T-cell (primary cell): ENCODE results near the gene UMPS. TPM values are rescaled to one million over a fixed set of nuclear protein-coding genes. Genes with fewer than 3 reads are reported as not detected.

Experiments
- ATAC-seq, 4 experiments: fragments of 200-7000 bp in 3 of 4; fragments of 150-1000 bp in 1 of 4; cut with Tn5 transposase; replicated peaks in 1 of 4; 1 replicate in 3 of 4; 2 replicates in 1 of 4; pipeline ENCODE4 v1.10.0; 2021; ENCODE audit warnings: moderate library complexity in 3 of 4, mild to moderate bottlenecking in 2 of 4, moderate number of reproducible peaks in 1 of 4
- CTCF ChIA-PET, 2 donors: fragments of 300-600 bp; sonication (Branson Sonifier 250); formaldehyde crosslinking; loops; one replicate each; lab custom pipeline; 2022; ENCODE audit warnings: antibody characterized with exemption in 2 of 2; lab: Charles Lee
- POLR2A ChIA-PET, 2 donors: fragments of 300-600 bp; sonication (Branson Sonifier 250); formaldehyde crosslinking; loops; one replicate each; lab custom pipeline; 2022; ENCODE audit warnings: antibody characterized with exemption in 2 of 2; lab: Charles Lee
- DNase-seq, 35 experiments: peaks; one replicate each; pipeline versions ENCODE4 v3.0.0 to v3.0.0-alpha.2; 2013 to 2023
- H3K27ac ChIP-seq: one replicate; pipeline ENCODE4 v1.5.1; 2013; ENCODE audit warnings: low read length
- H3K27me3 ChIP-seq, 2 experiments: replicated peaks in 1 of 2; 1 replicate in 1 of 2; 2 replicates in 1 of 2; pipeline versions ENCODE4 v1.6.1 to v1.7.0; 2013; ENCODE audit warnings: low read length in 1 of 2, mixed read lengths in 1 of 2; ENCODE audit not compliant: control insufficient read depth in 2 of 2, insufficient read depth in 2 of 2; ENCODE audit errors: extremely low read depth in 1 of 2
- H3K36me3 ChIP-seq, 2 donors: 1 replicate in 1 of 2; 2 replicates in 1 of 2; pipeline versions ENCODE4 v1.6.1 to v1.7.0; 2013; ENCODE audit warnings: low read length in 1 of 2; ENCODE audit not compliant: control insufficient read depth in 2 of 2, insufficient read depth in 1 of 2; ENCODE audit errors: extremely low read depth in 1 of 2
- H3K4me1 ChIP-seq, 2 experiments: 1 replicate in 1 of 2; 2 replicates in 1 of 2; pipeline versions ENCODE4 v1.6.1 to v1.7.0; 2013; ENCODE audit warnings: low read length in 2 of 2, mixed read lengths in 1 of 2; ENCODE audit not compliant: insufficient read depth in 2 of 2, control insufficient read depth in 1 of 2; ENCODE audit errors: extremely low read depth in 1 of 2
- H3K4me3 ChIP-seq, 2 donors: 1 replicate in 1 of 2; 2 replicates in 1 of 2; pipeline versions ENCODE4 v1.5.1 to v1.7.0; 2013; ENCODE audit warnings: mild to moderate bottlenecking in 2 of 2, low read length in 1 of 2, moderate library complexity in 1 of 2; ENCODE audit not compliant: control insufficient read depth in 1 of 2; ENCODE audit errors: extremely low read depth in 1 of 2
- H3K9me3 ChIP-seq: 2 replicates; pipeline ENCODE4 v1.7.0; 2013
- H3K27ac Mint-ChIP-seq, 2 donors: one replicate each; pipeline ENCODE4 v1.8.0; 2020 to 2021; ENCODE audit warnings: mild to moderate bottlenecking in 2 of 2, mixed read lengths in 2 of 2
- H3K27me3 Mint-ChIP-seq, 2 donors: one replicate each; pipeline ENCODE4 v1.8.0; 2021 to 2022; ENCODE audit warnings: mixed read lengths in 2 of 2
- H3K36me3 Mint-ChIP-seq: one replicate; pipeline ENCODE4 v1.8.0; 2021; ENCODE audit warnings: mixed read lengths
- H3K4me1 Mint-ChIP-seq, 3 donors: one replicate each; pipeline ENCODE4 v1.8.0; 2020 to 2022; ENCODE audit warnings: mixed read lengths in 3 of 3, mild to moderate bottlenecking in 1 of 3
- H3K4me3 Mint-ChIP-seq, 3 donors: one replicate each; pipeline ENCODE4 v1.8.0; 2020 to 2022; ENCODE audit warnings: mild to moderate bottlenecking in 3 of 3, mixed read lengths in 3 of 3, moderate library complexity in 3 of 3
- H3K9me3 Mint-ChIP-seq, 3 donors: one replicate each; pipeline ENCODE4 v1.8.0; 2020 to 2022; ENCODE audit warnings: mixed read lengths in 3 of 3
- WGBS: methylation state at CpG from one replicate; pipeline ENCODE4 v1.1.5; 2013; ENCODE audit warnings: missing lambda C conversion rate; ENCODE audit not compliant: insufficient coverage; 5-methylcytosine and 5-hydroxymethylcytosine counted together
- total RNA-seq, 35 experiments: library from RNA in 6 of 35; stranded (reverse) in 6 of 35; fragments of 120-200 nt in 1 of 35; gene quantifications; one replicate each; pipeline versions ENCODE4 v1.2.1 to v1.2.4 and lab custom pipeline; 2013 to 2026

Gene UMPS
- total RNA-seq, 5 donors from 2014 or later (not counting 1 experiment from before 2014, with no cell fraction given) = 14.9 to 29.6 (median 21.1) TPM

GRCh38 chr3:124772081-124772831, 42.0 kb downstream of the UMPS start:
- Mint-ChIP-seq H3K27me3 (peaks cover 26 to 29% of the 10 kb centered on the region in 2 donors), H3K27ac (no peak overlapping the region), H3K4me1 (peaks cover 0 to 5% (median 0%) of the 10 kb centered on the region in 3 donors), H3K4me3 (no peak overlapping the region), H3K9me3 (no peaks in the 10 kb centered on the region), H3K36me3 (no peaks in the 10 kb centered on the region)
- Histone ChIP-seq H3K9me3 (no peaks in the 10 kb centered on the region), H3K36me3 (no peaks in the 10 kb centered on the region), H3K27ac (no peak overlapping the region), H3K4me3 (no peak overlapping the region), H3K27me3 (peaks cover 0 to 47% of the 10 kb centered on the region in 2 experiments), H3K4me1 (no peaks in the 10 kb centered on the region)
- no peak for ATAC-seq
- CTCF ChIA-PET = interaction anchor here in 1 of 2 donors (1.1 kb wide), 1 partner anchor 11 kb away, joined by 3 read pairs; no protein-coding TSS in a partner anchor
- POLR2A ChIA-PET = no interaction called here
- no peak for DNase-seq
- 53% methylated on average over 15 of the region's 17 CpGs for WGBS

DNA sequence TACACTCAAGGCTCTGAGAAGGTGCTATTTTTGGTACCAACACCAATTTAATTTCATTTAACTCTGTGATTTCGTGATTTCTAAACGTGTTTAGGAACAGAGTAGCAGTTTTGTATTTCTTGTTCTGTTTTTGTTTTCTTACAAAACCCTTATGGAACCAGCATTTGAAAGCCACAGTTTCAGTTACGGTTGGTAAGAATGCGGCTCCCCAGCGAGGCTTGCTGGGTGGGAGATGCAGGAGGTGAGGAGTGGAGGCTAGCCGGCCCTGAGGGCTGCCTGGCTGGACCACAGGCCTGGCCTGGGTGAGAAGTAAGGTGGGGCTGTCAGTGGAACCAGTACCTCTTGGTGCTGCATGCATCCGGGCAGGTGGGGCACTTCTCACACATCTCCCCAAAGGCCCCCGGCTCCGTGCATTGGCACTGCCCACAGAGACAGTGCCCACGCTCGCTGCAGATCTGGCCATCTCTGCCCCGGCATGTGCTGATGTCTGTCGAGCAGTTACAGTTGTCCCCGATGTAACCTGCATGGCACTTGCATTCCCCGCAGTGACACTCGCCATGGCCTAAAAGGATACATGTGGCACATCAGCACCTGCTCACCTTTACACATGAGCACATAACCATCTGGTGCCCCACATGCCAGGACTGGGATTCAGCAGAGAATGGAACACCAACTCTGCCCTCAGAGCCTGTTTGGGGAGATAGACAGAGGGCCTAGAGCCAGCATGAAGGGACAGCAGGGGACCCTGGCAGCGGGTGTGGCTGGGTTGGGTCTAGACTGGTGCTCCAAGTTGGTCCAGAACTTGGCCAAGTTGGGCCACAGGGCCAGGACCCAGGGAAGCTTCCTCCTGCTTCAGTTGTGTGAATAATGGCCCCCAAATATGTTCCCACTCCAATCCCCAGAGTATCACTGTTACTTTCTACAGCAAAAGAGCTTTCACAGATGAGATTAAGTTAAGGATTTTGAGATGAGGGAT, 43.4 kb downstream of the UMPS start:
- Histone ChIP-seq H3K36me3 (no peaks in the 10 kb centered on the region), H3K4me1 (no peaks in the 10 kb centered on the region), H3K4me3 (no peak overlapping the region), H3K9me3 (no peaks in the 10 kb centered on the region), H3K27me3 (peaks cover 0 to 42% of the 10 kb centered on the region in 2 experiments), H3K27ac (no peak overlapping the region)
- ATAC-seq (no peak), DNase-seq (no peak)
- POLR2A ChIA-PET = no interaction called here
- 89% methylated on average over 15 of the region's 17 CpGs for WGBS
- CTCF ChIA-PET = no interaction called here
- Mint-ChIP-seq H3K4me1 (peaks cover 0 to 5% (median 0%) of the 10 kb centered on the region in 3 donors), H3K9me3 (no peaks in the 10 kb centered on the region), H3K36me3 (no peaks in the 10 kb centered on the region), H3K27me3 (peaks cover 28 to 29% of the 10 kb centered on the region in 2 donors), H3K4me3 (no peak overlapping the region), H3K27ac (no peak overlapping the region)

DNA sequence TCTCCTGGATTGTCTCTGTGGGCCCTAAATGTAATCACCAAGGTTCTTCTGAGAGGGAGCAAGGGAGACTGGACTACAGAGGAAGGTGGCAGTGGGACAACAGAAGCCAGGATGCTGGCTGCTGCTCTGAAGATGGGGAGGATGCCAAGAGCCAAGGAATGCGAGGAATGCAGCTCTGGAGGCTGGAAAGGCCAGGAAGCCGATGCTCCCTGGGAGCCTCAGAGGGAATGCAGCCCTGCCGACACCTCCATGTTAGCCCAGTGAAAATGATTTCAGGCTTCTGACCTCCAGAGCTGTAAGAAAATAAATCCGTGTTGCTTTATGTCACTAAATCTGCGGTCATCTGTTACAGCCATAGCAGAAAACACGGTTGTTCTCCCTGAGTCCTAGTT, 44.1 kb downstream of the UMPS start:
- Histone ChIP-seq H3K9me3 (no peaks in the 10 kb centered on the region), H3K36me3 (no peaks in the 10 kb centered on the region), H3K4me1 (no peaks in the 10 kb centered on the region), H3K27me3 (peaks cover 0 to 41% of the 10 kb centered on the region in 2 experiments), H3K4me3 (no peak overlapping the region), H3K27ac (no peak overlapping the region)
- Mint-ChIP-seq H3K36me3 (no peaks in the 10 kb centered on the region), H3K9me3 (no peaks in the 10 kb centered on the region), H3K27me3 (peaks cover 28 to 29% of the 10 kb centered on the region in 2 donors), H3K27ac (no peak overlapping the region), H3K4me3 (no peak overlapping the region), H3K4me1 (peaks cover 0 to 5% (median 0%) of the 10 kb centered on the region in 3 donors)
- POLR2A ChIA-PET = no interaction called here
- 83% methylated on average over 6 of the region's 6 CpGs for WGBS
- no peak for ATAC-seq
- CTCF ChIA-PET = no interaction called here
- no peak for DNase-seq

DNA sequence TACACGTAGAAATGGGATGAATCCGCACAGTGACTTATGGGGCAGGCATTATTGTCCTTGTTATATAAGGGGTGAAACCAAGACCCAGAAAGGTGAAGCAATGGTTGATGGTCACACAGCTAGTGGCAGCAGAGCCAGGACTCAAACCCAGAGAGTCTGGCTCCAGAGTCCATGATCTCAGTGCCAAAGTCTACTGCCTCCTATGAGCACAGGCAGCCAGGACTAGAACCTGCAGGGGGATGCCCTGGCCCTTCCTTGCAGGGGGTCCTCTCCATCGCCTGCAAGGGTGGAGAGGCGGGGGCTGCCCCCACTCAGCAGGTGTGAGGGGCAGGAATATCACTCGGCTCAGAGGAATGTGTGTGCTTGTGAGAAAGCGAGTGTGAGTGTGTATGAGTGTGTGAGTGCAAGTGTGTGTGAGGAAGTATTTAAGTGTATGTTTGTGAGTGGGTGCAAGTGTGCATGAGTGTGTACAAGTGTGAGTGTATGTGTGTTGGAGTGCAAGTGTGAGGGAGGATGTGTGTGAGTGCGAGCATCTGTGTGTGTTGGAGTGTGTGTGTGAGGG, 44.7 kb downstream of the UMPS start:
- ATAC-seq (no peak), DNase-seq (no peak)
- H3K27me3 ChIP-seq = peaks cover 0 to 37% of the 10 kb centered on the region in 2 experiments
- Mint-ChIP-seq H3K36me3 (no peaks in the 10 kb centered on the region), H3K27ac (no peak overlapping the region), H3K4me3 (no peak overlapping the region), H3K27me3 (peaks cover 23 to 27% of the 10 kb centered on the region in 2 donors), H3K9me3 (no peaks in the 10 kb centered on the region), H3K4me1 (peaks cover 0 to 5% (median 0%) of the 10 kb centered on the region in 3 donors)
- no peak overlapping the region for H3K27ac ChIP-seq
- H3K4me3 ChIP-seq = no peak overlapping the region
- CTCF ChIA-PET = no interaction called here
- H3K9me3 ChIP-seq = no peaks in the 10 kb centered on the region
- no peaks in the 10 kb centered on the region for H3K4me1 ChIP-seq
- POLR2A ChIA-PET = no interaction called here
- 82% methylated on average over 5 of the region's 7 CpGs for WGBS
- no peaks in the 10 kb centered on the region for H3K36me3 ChIP-seq

DNA sequence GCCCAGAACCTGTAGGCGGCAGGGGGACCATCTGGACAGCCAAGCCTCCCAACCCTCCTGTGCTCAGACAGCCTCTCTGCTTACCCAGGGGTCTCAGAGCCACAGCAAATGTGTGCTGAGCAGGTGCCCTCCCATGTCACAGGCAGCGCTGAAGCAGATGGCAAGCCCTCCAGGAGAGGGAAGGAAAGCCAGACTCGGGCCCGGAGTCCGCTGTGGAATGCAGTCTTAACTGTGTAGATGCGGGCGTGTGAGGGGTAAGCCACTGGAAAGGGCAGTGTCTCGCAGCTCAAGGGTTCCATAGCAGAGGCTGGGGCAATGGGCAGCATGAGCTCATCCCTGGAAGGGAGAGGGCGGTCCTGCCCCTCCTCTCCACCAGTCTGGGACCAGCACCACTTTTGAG, 45.6 kb downstream of the UMPS start:
- Histone ChIP-seq H3K27ac (no peak overlapping the region), H3K27me3 (peaks cover 0 to 34% of the 10 kb centered on the region in 2 experiments), H3K4me3 (no peak overlapping the region), H3K4me1 (peaks cover 0 to 3% of the 10 kb centered on the region in 2 experiments), H3K9me3 (no peaks in the 10 kb centered on the region), H3K36me3 (no peaks in the 10 kb centered on the region)
- Mint-ChIP-seq H3K4me1 (peaks cover 5 to 12% (median 6%) of the 10 kb centered on the region in 3 donors), H3K4me3 (no peak overlapping the region), H3K27ac (no peak overlapping the region), H3K36me3 (no peaks in the 10 kb centered on the region), H3K9me3 (no peaks in the 10 kb centered on the region), H3K27me3 (peaks cover 22 to 25% of the 10 kb centered on the region in 2 donors)
- CTCF ChIA-PET = no interaction called here
- 96% methylated on average over 6 of the region's 9 CpGs for WGBS
- POLR2A ChIA-PET = no interaction called here
- ATAC-seq = no peak
- no peak for DNase-seq

DNA sequence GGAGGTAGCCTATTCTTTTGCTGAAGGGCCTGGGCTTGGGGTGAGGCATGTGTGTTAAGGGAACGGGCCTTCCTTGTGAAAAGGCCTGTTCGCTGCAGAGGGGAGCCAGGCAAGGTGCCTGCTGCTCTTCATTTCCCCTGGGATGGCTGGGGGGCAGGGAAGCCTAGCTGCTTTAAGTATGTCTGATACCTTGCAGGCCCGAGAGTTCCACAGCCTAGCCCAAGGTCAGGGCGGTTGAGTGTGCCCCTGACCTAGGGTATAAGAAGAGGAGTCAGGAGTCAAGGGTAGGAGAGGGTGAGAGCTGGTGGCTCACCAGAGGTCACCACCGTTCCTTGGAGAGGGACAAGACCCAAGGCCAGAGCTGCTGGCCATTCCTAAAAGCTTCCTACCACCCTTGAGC, 46.6 kb downstream of the UMPS start:
- Mint-ChIP-seq H3K27me3 (peaks cover 21 to 22% of the 10 kb centered on the region in 2 donors), H3K4me3 (no peak overlapping the region), H3K27ac (no peak overlapping the region), H3K4me1 (peaks cover 6 to 14% (median 10%) of the 10 kb centered on the region in 3 donors), H3K36me3 (no peaks in the 10 kb centered on the region), H3K9me3 (no peaks in the 10 kb centered on the region)
- ATAC-seq (no peak), DNase-seq (no peak)
- no peak overlapping the region for H3K4me3 ChIP-seq
- H3K36me3 ChIP-seq = no peaks in the 10 kb centered on the region
- peaks cover 0 to 4% of the 10 kb centered on the region in 2 experiments for H3K4me1 ChIP-seq
- peaks cover 0 to 34% of the 10 kb centered on the region in 2 experiments for H3K27me3 ChIP-seq
- CTCF ChIA-PET = no interaction called here
- 86% methylated on average over 4 of the region's 5 CpGs for WGBS
- POLR2A ChIA-PET = no interaction called here
- H3K9me3 ChIP-seq = no peaks in the 10 kb centered on the region
- no peak overlapping the region for H3K27ac ChIP-seq
